ENCODE data around the gene PLCB1.
A peak's percentile ranks its signal among the peaks of the same experiment; 100 is the strongest.

PLCB1 gene

DNA sequence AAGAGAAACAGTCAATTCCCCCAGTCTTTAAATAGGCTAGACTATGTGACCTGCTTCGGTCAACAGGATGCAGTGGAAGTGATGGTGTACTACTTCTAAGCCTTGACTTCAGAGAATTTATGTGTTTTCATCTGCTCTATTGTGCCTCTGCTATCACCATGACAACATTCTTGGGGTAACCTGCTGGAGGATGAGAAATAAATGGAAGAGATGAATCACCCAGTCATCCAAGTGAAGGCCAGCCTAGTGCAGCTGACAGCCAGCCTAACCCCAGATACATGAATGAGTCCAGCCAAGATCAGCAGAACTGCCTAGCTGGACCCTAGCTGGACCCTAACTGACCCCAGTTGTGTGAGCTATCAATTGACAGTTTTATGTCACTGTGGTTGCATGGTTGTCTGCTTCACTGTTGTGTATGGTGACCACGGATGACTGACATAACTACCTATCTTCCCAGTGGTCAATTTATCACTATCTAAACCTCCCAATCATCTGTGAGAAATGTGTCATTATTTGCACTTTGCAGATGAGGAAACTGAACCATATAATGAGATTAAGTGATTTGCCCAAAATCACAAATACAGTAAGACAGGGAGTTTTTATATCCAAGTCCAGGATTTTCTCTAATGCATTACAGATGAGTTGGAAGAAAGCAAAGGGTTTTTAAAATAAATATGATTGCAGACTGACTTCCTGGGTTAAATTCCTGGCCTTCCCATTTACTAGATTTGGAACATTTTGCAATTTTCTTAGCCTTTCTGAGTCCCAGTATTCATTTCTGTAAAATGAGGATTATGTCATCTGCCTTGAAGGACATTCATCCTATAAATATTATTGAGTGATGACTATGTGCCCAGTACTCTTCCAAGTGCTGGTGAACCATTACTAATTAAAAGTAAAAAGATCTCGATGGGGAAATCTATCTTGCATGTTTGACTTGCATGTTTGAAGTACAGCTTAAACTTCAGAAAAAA, 800.4 kb downstream of the PLCB1 start:
- Mint-ChIP-seq H3K27me3 (ENCODE audit: low read depth, poor library complexity) (peaks cover 9% of the 10 kb centered on the region), H3K9me3 (peaks cover 26% of the 10 kb centered on the region), H3K36me3 (ENCODE audit: low read depth) (peaks cover 25% of the 10 kb centered on the region), H3K4me1 (peaks cover 61% of the 10 kb centered on the region), H3K4me3 (no peak overlapping the region), H3K27ac (peak overlapping the region; percentile 97)
- no peak for DNase-seq
- TF ChIP-seq, protein P1, sequence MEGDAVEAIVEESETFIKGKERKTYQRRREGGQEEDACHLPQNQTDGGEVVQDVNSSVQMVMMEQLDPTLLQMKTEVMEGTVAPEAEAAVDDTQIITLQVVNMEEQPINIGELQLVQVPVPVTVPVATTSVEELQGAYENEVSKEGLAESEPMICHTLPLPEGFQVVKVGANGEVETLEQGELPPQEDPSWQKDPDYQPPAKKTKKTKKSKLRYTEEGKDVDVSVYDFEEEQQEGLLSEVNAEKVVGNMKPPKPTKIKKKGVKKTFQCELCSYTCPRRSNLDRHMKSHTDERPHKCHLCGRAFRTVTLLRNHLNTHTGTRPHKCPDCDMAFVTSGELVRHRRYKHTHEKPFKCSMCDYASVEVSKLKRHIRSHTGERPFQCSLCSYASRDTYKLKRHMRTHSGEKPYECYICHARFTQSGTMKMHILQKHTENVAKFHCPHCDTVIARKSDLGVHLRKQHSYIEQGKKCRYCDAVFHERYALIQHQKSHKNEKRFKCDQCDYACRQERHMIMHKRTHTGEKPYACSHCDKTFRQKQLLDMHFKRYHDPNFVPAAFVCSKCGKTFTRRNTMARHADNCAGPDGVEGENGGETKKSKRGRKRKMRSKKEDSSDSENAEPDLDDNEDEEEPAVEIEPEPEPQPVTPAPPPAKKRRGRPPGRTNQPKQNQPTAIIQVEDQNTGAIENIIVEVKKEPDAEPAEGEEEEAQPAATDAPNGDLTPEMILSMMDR (IDR thresholded peaks at IDR 0.05) = no peak

DNA sequence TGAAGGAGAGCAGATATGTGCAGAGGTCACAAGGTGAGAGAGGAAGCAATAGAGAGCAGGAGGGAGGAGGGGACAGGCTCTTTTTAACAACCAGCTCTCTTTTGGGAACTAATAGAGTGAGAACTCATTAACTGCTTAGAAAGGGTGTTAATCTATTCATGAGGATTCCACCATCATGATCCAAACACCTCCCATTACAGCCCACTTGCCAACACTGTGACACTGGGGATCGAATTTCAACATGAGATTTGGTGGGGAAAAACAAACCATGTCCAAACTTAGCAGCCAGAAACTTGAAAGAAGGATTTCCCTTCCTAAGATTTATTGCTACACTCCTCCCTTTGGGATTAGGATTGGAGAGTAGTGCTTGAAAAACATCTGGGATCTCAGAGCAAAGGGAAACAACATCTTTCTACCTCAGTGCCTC, 801.3 kb downstream of the PLCB1 start:
- TF ChIP-seq, protein P1 (IDR thresholded peaks at IDR 0.05) = no peak
- peak; percentile 16 for DNase-seq
- Mint-ChIP-seq H3K4me3 (no peak overlapping the region), H3K27ac (peak overlapping the region; percentile 97), H3K9me3 (peaks cover 26% of the 10 kb centered on the region), H3K4me1 (peaks cover 65% of the 10 kb centered on the region), H3K36me3 (ENCODE audit: low read depth) (peaks cover 25% of the 10 kb centered on the region), H3K27me3 (ENCODE audit: low read depth, poor library complexity) (peaks cover 4% of the 10 kb centered on the region)

DNA sequence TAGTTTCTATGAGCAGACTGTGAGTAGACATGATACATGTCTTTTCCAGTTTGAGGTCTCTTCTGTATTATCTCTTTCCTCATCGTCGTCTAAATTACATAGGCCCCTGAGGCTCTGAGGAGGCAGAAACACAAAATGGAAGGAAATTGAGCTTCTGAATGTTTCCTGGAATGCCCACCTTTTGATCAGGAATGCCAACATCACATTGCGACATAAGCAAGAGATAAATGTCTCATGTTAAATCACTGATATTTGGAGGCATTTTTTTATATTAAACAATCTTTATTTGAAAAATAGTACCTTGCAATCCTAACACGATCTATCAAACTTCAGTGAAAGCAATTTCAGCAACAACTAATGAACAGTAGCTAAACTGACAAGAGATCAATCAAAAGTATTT, 802.3 kb downstream of the PLCB1 start:
- Mint-ChIP-seq H3K9me3 (peaks cover 26% of the 10 kb centered on the region), H3K4me3 (no peak overlapping the region), H3K27me3 (ENCODE audit: low read depth, poor library complexity) (peaks cover 3% of the 10 kb centered on the region), H3K27ac (peak overlapping the region; percentile 97), H3K36me3 (ENCODE audit: low read depth) (peaks cover 25% of the 10 kb centered on the region), H3K4me1 (peaks cover 70% of the 10 kb centered on the region)
- TF ChIP-seq, protein P1 (IDR thresholded peaks at IDR 0.05) = no peak
- DNase-seq = no peak
